Thoracic aorta (tissue), 2 donors: Measurements from ENCODE around the gene UBE2C. TPM values are rescaled to one million over a fixed set of nuclear protein-coding genes. Genes with fewer than 3 reads are reported as not detected.

ENCODE experiments used
- ATAC-seq: fragments of 150-250 bp; one replicate; pipeline ENCODE4 v1.8.0; 2017; ENCODE audit warnings: low read depth; ENCODE audit not compliant: insufficient number of reproducible peaks, low FRiP score
- DNase-seq: peaks from one replicate; pipeline ENCODE4 v3.0.0-alpha.2; 2020; ENCODE audit warnings: low spot score
- H3K27ac ChIP-seq, 2 donors: fragments of 200-600 bp; sonication (generic); 1 replicate in 1 of 2; 2 replicates in 1 of 2; pipeline ENCODE4 v1.5.1; 2016; ENCODE audit warnings: mild to moderate bottlenecking in 2 of 2, moderate library complexity in 2 of 2
- H3K27me3 ChIP-seq: fragments of 200-600 bp; sonication (generic); replicated peaks from 2 replicates; pipeline ENCODE4 v1.6.0; 2016; ENCODE audit warnings: mild to moderate bottlenecking; ENCODE audit not compliant: insufficient read depth
- H3K36me3 ChIP-seq: fragments of 200-600 bp; sonication (generic); one replicate; pipeline ENCODE4 v1.5.1; 2016
- H3K4me1 ChIP-seq, 2 donors: fragments of 200-600 bp; sonication (generic); 1 replicate in 1 of 2; 2 replicates in 1 of 2; pipeline versions ENCODE4 v1.5.1 to v1.6.0; 2016; ENCODE audit warnings: low read depth in 2 of 2, mild to moderate bottlenecking in 1 of 2; ENCODE audit not compliant: control insufficient read depth in 1 of 2
- H3K4me3 ChIP-seq: fragments of 200-600 bp; sonication (generic); 2 replicates; pipeline ENCODE4 v1.5.1; 2016; ENCODE audit warnings: mild to moderate bottlenecking
- H3K9me3 ChIP-seq: fragments of 200-600 bp; sonication (generic); 2 replicates; pipeline ENCODE4 v1.5.1; 2016
- CTCF ChIP-seq: fragments of 200-600 bp; sonication (generic); IDR thresholded peaks from one replicate; pipeline ENCODE4 v1.5.1; 2019; ENCODE audit warnings: antibody characterized with exemption
- total RNA-seq, 2 donors: library from RNA; depleted of rRNA; stranded (reverse); fragments of >200 nt; gene quantifications; one replicate each; pipeline versions ENCODE4 v1.1.0 to v1.2.3, GENCODE V29; 2016

The UBE2C gene
- total RNA-seq, 2 donors from 2014 or later = not detected

DNA sequence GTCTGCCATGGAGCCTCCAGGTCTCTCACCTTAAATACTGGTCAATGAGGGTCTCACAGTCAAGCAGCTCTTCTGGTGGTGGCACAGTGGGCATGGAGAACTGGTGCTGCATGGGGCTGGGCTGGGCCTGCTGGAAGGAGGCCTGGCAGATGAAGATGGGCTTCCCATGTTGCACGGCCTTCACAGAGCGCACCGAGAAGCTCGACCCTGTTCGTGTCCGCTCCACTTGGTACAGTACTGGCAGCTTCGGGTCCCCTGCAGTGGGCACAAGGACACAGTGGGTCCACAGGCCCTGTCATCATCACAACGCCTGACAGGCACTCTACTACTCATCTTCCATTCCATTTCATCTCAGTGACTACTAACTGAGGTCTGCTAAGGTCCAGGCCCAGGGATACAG is 36.0 kb downstream of the UBE2C start:
- no peak for DNase-seq
- TF ChIP-seq CTCF = no peak
- Histone ChIP-seq H3K27ac (peak overlapping the region in 1 of 2 donors; percentile 8), H3K4me1 (peaks cover 0 to 3% of the 10 kb centered on the region in 2 donors), H3K27me3 (no peaks in the 10 kb centered on the region), H3K9me3 (no peaks in the 10 kb centered on the region), H3K36me3 (peaks cover 27% of the 10 kb centered on the region), H3K4me3 (no peak overlapping the region)
- no peak for ATAC-seq

GRCh38 chr20:45848969-45849582 is 36.6 kb downstream of the UBE2C start:
- peaks cover 25% of the 10 kb centered on the region for H3K36me3 ChIP-seq
- H3K27ac ChIP-seq = no peak overlapping the region
- no peak for TF ChIP-seq CTCF
- H3K4me1 ChIP-seq = peaks cover 0 to 8% of the 10 kb centered on the region in 2 donors
- H3K27me3 ChIP-seq = no peaks in the 10 kb centered on the region
- no peak overlapping the region for H3K4me3 ChIP-seq
- DNase-seq (no peak), ATAC-seq (no peak)
- H3K9me3 ChIP-seq = no peaks in the 10 kb centered on the region

DNA sequence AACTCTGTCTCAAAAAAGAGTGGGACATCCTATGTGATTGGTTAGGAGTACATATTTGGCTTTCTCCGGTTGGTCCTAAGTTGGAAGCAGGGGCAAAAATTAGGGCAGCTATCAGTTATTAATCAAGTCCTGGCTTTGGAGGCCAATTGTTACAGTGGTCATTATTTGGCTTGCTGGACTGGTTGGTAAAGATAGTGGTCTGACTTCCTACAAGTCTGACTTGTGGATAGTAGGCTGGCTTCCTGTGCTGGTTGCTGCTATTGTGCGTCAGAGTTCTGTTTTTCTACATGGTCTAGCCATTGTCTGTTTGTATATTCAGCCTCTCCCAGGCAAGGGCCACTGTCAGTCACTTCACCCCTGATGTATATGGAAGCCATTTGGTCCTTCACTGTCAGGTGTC is 37.8 kb downstream of the UBE2C start:
- no peak for TF ChIP-seq CTCF
- DNase-seq (no peak), ATAC-seq (no peak)
- H3K36me3 ChIP-seq = peaks cover 21% of the 10 kb centered on the region
- H3K27me3 ChIP-seq = no peaks in the 10 kb centered on the region
- peaks cover 8 to 18% of the 10 kb centered on the region in 2 donors for H3K4me1 ChIP-seq
- no peak overlapping the region for H3K4me3 ChIP-seq
- no peak overlapping the region for H3K27ac ChIP-seq
- no peaks in the 10 kb centered on the region for H3K9me3 ChIP-seq

DNA sequence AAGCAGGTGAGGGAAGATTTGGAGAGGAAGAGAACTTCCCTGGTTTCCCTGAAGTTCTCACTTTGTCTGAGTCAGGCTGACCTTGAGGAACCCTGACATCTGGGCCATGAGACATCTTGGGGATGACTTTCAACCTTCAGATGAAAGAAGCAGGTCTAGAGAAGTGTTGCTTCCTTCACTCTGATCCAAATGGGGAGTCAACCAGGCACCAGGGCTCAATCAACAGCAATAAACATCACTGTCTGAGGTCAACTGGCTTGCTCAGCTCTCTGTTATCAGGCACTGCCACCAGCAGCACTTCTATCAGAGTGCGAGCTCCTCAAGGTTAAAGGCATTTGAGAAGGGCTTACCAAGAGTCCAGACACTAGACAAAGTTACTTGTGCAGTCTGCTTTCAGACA is 38.5 kb downstream of the UBE2C start:
- peaks cover 15 to 25% of the 10 kb centered on the region in 2 donors for H3K4me1 ChIP-seq
- H3K27ac ChIP-seq = no peak overlapping the region
- no peaks in the 10 kb centered on the region for H3K27me3 ChIP-seq
- no peak for TF ChIP-seq CTCF
- no peaks in the 10 kb centered on the region for H3K9me3 ChIP-seq
- peaks cover 21% of the 10 kb centered on the region for H3K36me3 ChIP-seq
- DNase-seq (no peak), ATAC-seq (no peak)
- H3K4me3 ChIP-seq = no peak overlapping the region

- Histone ChIP-seq H3K27me3 (no peaks in the 10 kb centered on the region), H3K27ac (no peak overlapping the region), H3K9me3 (no peaks in the 10 kb centered on the region), H3K36me3 (peaks cover 18% of the 10 kb centered on the region), H3K4me1 (peaks cover 20 to 31% of the 10 kb centered on the region in 2 donors), H3K4me3 (no peak overlapping the region)
- ATAC-seq = no peak
- TF ChIP-seq CTCF = no peak
- DNase-seq = no peak
Measured at GRCh38 chr20:45851501-45851900, 39.1 kb downstream of the UBE2C start.
